ENCODE results near the gene NCCRP1.

DNA sequence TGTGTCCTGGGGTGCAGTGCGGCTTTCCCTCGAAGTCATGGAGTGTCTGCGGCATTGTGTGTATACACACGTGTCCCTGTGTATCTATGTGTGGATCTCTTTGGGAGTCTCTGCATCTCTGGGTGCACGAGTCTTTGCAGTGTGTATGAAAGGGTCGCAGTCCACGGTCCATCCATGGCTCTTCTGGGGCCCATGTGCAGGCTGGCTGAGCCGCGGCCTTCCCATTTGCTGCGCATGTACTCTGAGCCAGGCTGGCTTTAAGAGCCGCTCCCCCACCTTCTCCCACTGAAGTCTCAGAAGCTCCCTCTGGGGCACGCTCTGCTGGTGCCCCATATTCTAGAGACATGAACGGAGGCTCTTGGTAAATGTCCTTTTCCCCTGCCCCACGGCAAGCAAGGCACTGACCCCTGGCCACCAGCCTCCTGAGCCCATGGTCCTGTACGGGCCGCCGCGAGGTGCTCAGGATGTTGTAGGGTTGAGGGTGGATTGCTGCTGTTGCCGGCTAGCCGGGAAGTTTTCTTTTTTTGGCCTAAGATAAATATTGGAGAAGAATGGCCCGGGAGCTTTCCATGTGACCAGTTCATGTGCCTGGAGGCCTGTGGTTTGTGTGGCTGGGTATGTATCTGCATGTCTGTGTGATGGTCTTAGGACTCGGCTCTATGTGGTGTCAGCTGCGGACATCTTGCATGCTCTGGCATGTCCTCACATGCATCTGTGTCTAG lies 39.3 kb upstream of the NCCRP1 start:
- no peak for TF ChIP-seq ESRRG (CRISPR knock-in tag; IDR thresholded peaks at IDR 0.05)
- TF ChIP-seq, protein P1, sequence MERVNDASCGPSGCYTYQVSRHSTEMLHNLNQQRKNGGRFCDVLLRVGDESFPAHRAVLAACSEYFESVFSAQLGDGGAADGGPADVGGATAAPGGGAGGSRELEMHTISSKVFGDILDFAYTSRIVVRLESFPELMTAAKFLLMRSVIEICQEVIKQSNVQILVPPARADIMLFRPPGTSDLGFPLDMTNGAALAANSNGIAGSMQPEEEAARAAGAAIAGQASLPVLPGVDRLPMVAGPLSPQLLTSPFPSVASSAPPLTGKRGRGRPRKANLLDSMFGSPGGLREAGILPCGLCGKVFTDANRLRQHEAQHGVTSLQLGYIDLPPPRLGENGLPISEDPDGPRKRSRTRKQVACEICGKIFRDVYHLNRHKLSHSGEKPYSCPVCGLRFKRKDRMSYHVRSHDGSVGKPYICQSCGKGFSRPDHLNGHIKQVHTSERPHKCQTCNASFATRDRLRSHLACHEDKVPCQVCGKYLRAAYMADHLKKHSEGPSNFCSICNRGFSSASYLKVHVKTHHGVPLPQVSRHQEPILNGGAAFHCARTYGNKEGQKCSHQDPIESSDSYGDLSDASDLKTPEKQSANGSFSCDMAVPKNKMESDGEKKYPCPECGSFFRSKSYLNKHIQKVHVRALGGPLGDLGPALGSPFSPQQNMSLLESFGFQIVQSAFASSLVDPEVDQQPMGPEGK (CRISPR knock-in tag; IDR thresholded peaks at IDR 0.05; ENCODE audit: borderline replicate concordance): no peak
- TF ChIP-seq ZFP30 (CRISPR knock-in tag; IDR thresholded peaks at IDR 0.05): no peak
- TF ChIP-seq, protein P2, sequence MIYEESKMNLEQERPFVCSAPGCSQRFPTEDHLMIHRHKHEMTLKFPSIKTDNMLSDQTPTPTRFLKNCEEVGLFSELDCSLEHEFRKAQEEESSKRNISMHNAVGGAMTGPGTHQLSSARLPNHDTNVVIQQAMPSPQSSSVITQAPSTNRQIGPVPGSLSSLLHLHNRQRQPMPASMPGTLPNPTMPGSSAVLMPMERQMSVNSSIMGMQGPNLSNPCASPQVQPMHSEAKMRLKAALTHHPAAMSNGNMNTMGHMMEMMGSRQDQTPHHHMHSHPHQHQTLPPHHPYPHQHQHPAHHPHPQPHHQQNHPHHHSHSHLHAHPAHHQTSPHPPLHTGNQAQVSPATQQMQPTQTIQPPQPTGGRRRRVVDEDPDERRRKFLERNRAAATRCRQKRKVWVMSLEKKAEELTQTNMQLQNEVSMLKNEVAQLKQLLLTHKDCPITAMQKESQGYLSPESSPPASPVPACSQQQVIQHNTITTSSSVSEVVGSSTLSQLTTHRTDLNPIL (CRISPR knock-in tag; IDR thresholded peaks at IDR 0.05; ENCODE audit: low read depth): no peak
- no peak for TF ChIP-seq ZNF8 (CRISPR knock-in tag; IDR thresholded peaks at IDR 0.05)
- TF ChIP-seq OSR1 (CRISPR knock-in tag; IDR thresholded peaks at IDR 0.05): no peak
- no peak for TF ChIP-seq SNAI2 (CRISPR knock-in tag; IDR thresholded peaks at IDR 0.05)

Measured in SK-N-SH treated with all-trans-retinoic acid at 6 μM for 48 hours (cell line).